ENCODE results near the gene S100P.
"Not testable (repeated sequence)": the region's sequence is repeated elsewhere in the genome, so short reads cannot be mapped to it uniquely, and the experiment has no call there.

S100P gene

DNA sequence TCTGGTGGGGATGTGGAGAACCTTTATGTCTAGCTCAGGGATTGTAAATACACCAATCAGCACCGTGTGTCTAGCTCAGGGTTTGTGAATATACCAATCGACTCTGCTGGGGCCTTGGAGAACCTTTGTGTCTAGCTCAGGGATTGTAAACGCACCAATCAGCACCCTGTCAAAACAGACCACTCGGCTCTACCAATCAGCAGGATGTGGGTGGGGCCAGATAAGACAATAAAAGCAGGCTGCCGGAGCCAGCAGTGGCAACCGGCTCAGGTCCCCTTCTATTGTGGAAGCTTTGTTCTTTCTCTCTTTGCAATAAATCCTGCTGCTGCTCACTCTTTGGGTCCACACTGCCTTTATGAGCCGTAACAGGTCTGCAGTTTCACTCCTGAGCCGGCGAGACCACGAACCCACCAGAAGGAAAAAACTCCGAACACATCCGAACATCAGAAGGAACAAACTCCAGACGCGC lies 20.5 kb upstream of the S100P start:
- DNase-seq (ENCODE audit: low read depth, low spot score): not testable (repeated sequence)

GRCh38 chr4:6673660-6674499 lies 19.8 kb upstream of the S100P start:
- DNase-seq (ENCODE audit: low read depth, low spot score): peak; percentile 80

GRCh38 chr4:6674500-6675149 lies 19.1 kb upstream of the S100P start:
- no peak for DNase-seq (ENCODE audit: low read depth, low spot score)

DNA sequence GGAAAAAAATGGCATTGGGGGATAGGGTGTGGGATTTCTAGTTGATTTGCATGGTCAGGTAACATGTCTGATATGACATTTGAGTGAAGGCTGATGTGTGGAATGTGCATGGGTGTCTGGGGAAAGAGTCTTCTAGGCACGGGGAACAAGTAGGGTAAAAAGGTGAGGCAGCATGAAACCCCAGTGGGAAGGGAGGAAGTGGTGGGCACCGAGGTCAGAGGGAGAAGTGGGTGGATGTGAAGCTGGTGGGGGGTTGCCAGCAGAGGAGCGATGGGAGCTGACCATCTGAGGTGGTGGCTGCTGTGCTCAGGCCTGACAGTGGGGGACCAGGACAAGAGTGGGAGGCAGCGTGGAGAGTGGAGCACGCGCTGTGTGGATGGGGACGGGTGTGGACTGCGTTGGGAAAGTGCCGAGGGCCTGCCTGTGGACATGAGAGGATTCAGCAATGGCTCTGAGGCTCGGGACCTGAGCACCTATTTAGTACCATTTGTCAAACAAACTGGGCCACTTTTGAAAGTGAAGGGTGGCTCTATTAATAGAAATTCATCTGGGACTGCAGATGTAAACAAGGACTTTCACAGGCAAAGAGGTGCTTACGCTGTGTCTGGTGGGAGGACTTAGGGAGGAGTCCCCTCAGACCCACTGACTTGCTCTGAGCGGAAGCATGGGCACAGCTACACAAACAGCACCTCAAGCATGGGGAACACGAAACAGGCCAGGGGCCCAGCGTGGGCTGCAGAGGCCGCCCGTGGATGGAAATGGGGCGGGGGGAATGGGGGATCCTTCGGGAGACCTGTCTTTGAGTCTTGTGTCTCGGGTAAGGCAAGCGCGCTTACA lies 16.7 kb upstream of the S100P start:
- DNase-seq (ENCODE audit: low read depth, low spot score): no peak

DNA sequence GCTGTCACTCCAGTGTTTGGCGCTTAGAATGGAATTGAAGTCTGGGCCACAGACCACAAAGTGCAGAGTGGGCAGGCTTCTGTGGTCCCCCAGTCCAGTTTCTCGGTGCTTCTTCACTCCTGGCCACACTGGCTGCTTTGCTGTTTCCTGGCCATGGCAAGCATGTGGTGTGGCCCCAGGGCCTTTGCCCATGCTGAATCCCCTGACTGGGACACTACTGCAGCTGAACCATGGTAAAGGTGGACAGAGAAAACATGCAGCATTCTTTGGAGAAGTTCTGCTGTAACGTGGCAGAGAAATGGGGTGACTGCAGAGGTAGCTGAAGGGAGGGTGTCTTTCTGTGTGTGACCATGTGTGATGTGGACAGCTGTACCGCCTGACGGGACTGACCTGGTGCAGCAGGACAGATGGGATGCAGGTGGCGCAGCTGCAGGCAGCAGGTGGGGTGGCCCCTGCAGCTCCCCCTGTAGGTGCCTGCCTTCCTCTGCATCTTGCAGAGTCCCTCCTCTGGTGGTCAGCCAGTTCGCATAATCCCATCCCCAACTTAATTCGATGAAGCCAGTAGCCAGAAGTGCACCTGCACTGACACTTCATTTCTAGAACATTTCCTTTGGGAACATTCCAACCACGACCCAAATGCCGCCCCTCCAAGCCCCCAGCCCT lies 13.2 kb upstream of the S100P start:
- DNase-seq (ENCODE audit: low read depth, low spot score): no peak

- DNase-seq (ENCODE audit: low read depth, low spot score): no peak
Observed at GRCh38 chr4:6681191-6681590, 12.5 kb upstream of the S100P start.

DNA sequence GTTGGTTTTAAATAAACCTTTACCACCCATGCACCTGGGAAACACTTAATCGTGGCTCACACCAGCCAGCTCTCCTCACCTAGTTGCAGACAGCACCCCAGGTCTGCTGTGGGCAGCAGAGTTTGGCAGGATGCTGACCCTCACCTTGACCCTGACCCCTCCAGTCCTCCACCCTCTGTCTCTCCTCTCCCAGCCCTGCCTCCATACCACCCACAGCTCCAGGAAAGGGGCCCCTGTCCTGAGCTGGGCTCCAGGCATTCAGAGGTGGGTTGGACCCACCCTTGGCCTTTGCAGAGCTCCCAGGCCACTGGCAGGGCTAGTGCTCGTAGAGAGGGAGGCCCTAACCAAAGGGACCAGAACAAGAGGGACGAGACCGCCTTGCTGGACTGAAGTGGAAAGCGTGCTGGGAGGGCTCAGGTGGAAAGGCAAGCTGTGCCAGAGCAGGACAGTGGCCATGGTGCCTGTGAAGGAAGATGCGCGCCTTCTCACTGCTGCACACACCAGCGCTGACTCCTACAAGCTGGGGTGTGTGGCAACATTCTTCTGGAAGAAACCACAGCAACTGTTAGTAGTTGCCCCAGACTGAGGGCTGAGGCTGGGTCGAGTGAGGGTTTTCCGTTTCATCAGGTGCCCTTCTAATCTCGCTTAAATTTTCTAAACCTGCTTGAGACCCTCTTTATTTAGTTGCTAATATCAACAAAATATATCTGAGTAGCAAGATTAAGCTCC lies 10.7 kb upstream of the S100P start:
- no peak for DNase-seq (ENCODE audit: low read depth, low spot score)

- DNase-seq (ENCODE audit: low read depth, low spot score): no peak
Observed at GRCh38 chr4:6684656-6685055, 9.0 kb upstream of the S100P start.

GRCh38 chr4:6686104-6686787 lies 7.4 kb upstream of the S100P start:
- no peak for DNase-seq (ENCODE audit: low read depth, low spot score)

DNA sequence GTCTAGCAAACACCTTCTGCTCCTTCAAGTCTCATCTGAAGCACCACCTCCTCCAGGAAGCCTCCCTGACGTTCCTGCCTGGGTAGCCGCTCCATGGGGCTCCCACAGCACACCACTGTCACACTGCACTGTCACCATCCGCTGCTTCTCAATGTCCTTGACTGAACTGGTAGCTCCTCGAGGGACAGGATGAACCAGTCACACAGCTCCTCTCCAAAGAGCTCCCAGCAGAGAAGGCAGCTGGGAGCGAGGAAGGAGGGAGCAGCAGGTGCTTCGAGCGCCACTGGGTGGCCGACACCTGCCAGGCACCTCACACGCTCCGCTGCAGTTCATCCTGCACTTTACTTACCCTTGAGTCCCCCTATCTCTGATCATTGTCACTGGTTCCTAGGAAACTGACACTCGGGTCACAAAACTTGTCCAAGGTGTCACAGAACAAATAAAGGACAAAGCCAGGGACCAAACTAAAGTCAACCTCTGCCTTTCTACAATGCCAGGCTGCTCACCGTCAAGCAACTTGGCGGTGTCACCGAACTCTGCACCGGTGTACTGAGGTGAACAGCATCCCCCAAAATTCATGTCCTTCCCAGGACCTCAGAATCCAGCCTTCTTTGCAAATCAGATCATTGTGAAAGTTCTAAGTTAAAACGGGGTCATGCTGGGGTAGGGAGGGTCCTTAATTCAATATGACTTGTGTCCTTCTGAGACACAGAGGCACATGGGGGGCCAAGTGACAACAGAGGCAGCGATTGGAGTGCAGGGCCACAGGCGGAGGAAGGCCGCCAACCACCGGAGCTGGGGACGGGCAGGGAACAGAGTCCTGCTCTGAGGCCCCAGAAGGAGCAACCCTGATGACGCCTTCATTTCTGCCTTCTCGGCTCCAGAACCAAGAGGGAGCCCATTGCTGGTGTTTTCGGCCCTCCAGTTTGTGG lies 5.5 kb upstream of the S100P start:
- no peak for DNase-seq (ENCODE audit: low read depth, low spot score)

GRCh38 chr4:6688879-6689505 lies 4.7 kb upstream of the S100P start:
- DNase-seq (ENCODE audit: low read depth, low spot score): peak; percentile 81

DNA sequence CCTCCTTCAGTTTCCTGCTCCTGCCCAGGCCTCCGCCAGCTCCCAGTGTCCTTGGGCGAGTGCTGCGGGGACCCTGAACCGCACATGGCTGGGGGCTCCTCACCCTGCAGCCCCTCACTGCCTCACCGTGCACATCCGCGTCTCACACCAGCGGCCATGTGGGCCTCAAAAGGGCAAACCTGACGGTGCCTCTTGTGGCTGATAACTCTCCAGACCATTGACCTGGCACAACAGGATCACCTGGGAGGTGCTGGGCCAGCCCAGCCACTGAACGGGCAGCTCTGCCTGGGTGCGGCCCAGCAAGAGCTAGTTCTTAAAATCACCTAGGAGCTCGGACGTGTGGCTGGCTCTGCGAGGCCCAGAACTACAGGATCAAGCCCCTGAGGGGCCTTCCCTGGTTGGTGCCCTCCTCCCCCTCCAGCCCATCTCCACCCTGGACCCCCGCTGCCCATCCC lies 4.1 kb upstream of the S100P start:
- DNase-seq (ENCODE audit: low read depth, low spot score): no peak

DNA sequence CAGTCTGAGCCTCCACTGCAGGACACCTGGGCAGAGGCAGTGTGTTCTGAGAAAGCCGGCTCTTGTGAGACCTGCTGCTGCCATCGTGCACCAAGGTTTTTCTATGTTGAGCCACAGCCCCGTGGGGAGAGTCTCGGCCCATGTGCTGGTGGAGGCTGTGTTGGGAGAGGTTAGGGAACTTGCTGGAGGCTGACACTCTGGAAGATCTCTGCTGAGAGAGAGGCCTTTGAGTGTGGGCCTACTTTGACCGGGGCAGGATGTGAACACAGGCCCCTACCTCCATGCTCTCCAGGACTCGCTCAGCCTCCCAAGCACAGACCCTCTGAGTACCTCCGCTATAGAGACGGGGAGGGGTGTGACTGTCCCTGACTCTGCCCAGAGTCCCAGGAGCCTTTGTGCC lies 1.3 kb upstream of the S100P start:
- DNase-seq (ENCODE audit: low read depth, low spot score): no peak

- DNase-seq (ENCODE audit: low read depth, low spot score): no peak
Observed at GRCh38 chr4:6692806-6693205, 872 bp upstream of the S100P start.

- DNase-seq (ENCODE audit: low read depth, low spot score): no peak
Observed at GRCh38 chr4:6694177-6694901, 661 bp downstream of the S100P start.

DNA sequence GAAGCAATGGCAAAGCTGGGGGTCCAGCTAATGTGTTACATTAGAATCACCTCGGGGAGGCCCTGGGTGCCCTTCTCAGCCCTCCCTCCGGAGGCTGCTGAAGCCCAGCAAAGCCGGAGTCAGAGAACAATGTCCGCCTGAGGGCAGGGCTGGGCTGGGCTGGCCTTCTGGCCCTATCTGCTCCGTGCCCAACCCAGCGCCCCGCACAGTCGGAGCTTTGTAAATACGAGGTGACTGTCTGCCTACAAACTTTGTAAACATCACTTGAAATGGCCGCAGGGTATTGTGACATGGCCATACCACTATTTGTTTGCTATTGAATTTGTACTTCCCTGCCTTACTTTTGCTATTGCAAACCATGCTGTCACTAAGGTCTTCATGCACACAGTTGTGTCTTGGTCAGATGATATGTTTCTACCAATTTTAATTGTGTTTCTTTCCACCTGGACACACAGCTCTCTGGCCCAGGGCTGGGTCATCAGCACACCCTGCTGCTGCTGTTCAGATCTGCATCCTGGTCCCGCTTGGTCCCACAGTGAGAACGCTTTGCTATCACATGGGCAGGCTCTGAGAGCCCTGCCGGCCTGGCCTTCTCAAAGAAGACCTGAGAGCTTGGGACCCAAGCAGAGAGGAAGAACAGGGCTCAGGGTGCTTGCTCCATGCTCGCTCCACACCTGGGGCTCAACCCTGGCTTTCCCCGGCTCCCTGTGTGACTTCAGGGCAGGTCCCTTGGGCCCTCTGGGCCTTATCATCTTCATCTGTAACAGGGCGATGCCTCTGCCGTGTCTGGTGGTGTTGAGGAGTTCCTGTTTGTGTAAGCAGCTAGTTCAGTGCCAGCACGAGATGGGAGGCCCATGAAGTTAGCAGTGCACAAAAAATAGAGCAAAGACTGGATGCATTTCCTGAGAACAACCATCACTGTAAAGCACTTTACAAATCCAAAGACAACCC lies 2.3 kb downstream of the S100P start:
- DNase-seq (ENCODE audit: low read depth, low spot score): no peak

GRCh38 chr4:6696611-6697010 lies 2.9 kb downstream of the S100P start:
- DNase-seq (ENCODE audit: low read depth, low spot score): no peak
